T-cell (primary cell): ENCODE results near the gene C15orf39. TPM values are rescaled to one million over a fixed set of nuclear protein-coding genes. Genes with fewer than 3 reads are reported as not detected.
"Not testable (repeated sequence)": the region's sequence is repeated elsewhere in the genome, so short reads cannot be mapped to it uniquely, and the experiment has no call there.

ENCODE experiments used
- ATAC-seq, 4 experiments: fragments of 200-7000 bp in 3 of 4; fragments of 150-1000 bp in 1 of 4; cut with Tn5 transposase; replicated peaks in 1 of 4; 1 replicate in 3 of 4; 2 replicates in 1 of 4; pipeline ENCODE4 v1.10.0; 2021; ENCODE audit warnings: moderate library complexity in 3 of 4, mild to moderate bottlenecking in 2 of 4, moderate number of reproducible peaks in 1 of 4
- CTCF ChIA-PET, 2 donors: fragments of 300-600 bp; sonication (Branson Sonifier 250); formaldehyde crosslinking; loops; one replicate each; lab custom pipeline; 2022; ENCODE audit warnings: antibody characterized with exemption in 2 of 2; lab: Charles Lee
- POLR2A ChIA-PET, 2 donors: fragments of 300-600 bp; sonication (Branson Sonifier 250); formaldehyde crosslinking; loops; one replicate each; lab custom pipeline; 2022; ENCODE audit warnings: antibody characterized with exemption in 2 of 2; lab: Charles Lee
- DNase-seq, 35 experiments: peaks; one replicate each; pipeline versions ENCODE4 v3.0.0 to v3.0.0-alpha.2; 2013 to 2023
- H3K27ac ChIP-seq: one replicate; pipeline ENCODE4 v1.5.1; 2013; ENCODE audit warnings: low read length
- H3K27me3 ChIP-seq, 2 experiments: replicated peaks in 1 of 2; 1 replicate in 1 of 2; 2 replicates in 1 of 2; pipeline versions ENCODE4 v1.6.1 to v1.7.0; 2013; ENCODE audit warnings: low read length in 1 of 2, mixed read lengths in 1 of 2; ENCODE audit not compliant: control insufficient read depth in 2 of 2, insufficient read depth in 2 of 2; ENCODE audit errors: extremely low read depth in 1 of 2
- H3K36me3 ChIP-seq, 2 donors: 1 replicate in 1 of 2; 2 replicates in 1 of 2; pipeline versions ENCODE4 v1.6.1 to v1.7.0; 2013; ENCODE audit warnings: low read length in 1 of 2; ENCODE audit not compliant: control insufficient read depth in 2 of 2, insufficient read depth in 1 of 2; ENCODE audit errors: extremely low read depth in 1 of 2
- H3K4me1 ChIP-seq, 2 experiments: 1 replicate in 1 of 2; 2 replicates in 1 of 2; pipeline versions ENCODE4 v1.6.1 to v1.7.0; 2013; ENCODE audit warnings: low read length in 2 of 2, mixed read lengths in 1 of 2; ENCODE audit not compliant: insufficient read depth in 2 of 2, control insufficient read depth in 1 of 2; ENCODE audit errors: extremely low read depth in 1 of 2
- H3K4me3 ChIP-seq, 2 donors: 1 replicate in 1 of 2; 2 replicates in 1 of 2; pipeline versions ENCODE4 v1.5.1 to v1.7.0; 2013; ENCODE audit warnings: mild to moderate bottlenecking in 2 of 2, low read length in 1 of 2, moderate library complexity in 1 of 2; ENCODE audit not compliant: control insufficient read depth in 1 of 2; ENCODE audit errors: extremely low read depth in 1 of 2
- H3K9me3 ChIP-seq: 2 replicates; pipeline ENCODE4 v1.7.0; 2013
- H3K27ac Mint-ChIP-seq, 2 donors: one replicate each; pipeline ENCODE4 v1.8.0; 2020 to 2021; ENCODE audit warnings: mild to moderate bottlenecking in 2 of 2, mixed read lengths in 2 of 2
- H3K27me3 Mint-ChIP-seq, 2 donors: one replicate each; pipeline ENCODE4 v1.8.0; 2021 to 2022; ENCODE audit warnings: mixed read lengths in 2 of 2
- H3K36me3 Mint-ChIP-seq: one replicate; pipeline ENCODE4 v1.8.0; 2021; ENCODE audit warnings: mixed read lengths
- H3K4me1 Mint-ChIP-seq, 3 donors: one replicate each; pipeline ENCODE4 v1.8.0; 2020 to 2022; ENCODE audit warnings: mixed read lengths in 3 of 3, mild to moderate bottlenecking in 1 of 3
- H3K4me3 Mint-ChIP-seq, 3 donors: one replicate each; pipeline ENCODE4 v1.8.0; 2020 to 2022; ENCODE audit warnings: mild to moderate bottlenecking in 3 of 3, mixed read lengths in 3 of 3, moderate library complexity in 3 of 3
- H3K9me3 Mint-ChIP-seq, 3 donors: one replicate each; pipeline ENCODE4 v1.8.0; 2020 to 2022; ENCODE audit warnings: mixed read lengths in 3 of 3
- WGBS: methylation state at CpG from one replicate; pipeline ENCODE4 v1.1.5; 2013; ENCODE audit warnings: missing lambda C conversion rate; ENCODE audit not compliant: insufficient coverage; 5-methylcytosine and 5-hydroxymethylcytosine counted together
- total RNA-seq, 35 experiments: library from RNA in 6 of 35; stranded (reverse) in 6 of 35; fragments of 120-200 nt in 1 of 35; gene quantifications; one replicate each; pipeline versions ENCODE4 v1.2.1 to v1.2.4 and lab custom pipeline; 2013 to 2026

C15orf39 gene
- total RNA-seq, 5 donors from 2014 or later (not counting 1 experiment from before 2014, with no cell fraction given): 25.2 to 40.3 (median 37.8) TPM

DNA sequence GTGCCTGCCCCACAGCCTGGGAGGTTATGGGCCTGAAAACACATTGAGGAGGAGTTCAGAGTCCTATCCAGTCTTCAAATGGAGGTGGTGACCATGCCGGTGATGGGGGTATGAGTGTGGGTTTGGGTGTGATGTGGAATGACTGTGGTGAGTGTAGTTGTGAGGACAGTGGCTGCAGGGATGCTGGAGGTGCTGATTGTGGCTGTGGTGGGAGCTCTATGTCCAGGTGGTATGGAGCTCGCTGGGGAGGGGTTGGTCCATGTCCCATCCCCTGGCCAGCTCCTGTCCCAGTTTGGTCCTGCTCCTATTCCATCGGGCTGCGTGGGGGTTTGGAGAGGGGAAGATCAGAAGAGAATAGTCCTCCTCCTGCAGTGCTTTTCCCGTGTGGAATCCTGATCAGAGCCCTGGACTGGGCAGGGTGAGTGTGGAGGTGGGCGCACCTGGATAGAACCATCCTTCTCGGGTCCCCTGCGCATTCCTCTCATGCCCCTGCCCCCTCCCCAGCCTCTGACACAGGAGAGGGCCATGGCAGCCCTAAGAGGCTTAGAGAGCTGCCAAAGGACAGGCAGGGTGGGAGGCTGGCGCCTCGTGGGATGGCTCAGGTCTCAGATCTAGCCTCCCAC lies 33.5 kb downstream of the C15orf39 start:
- H3K4me1 ChIP-seq: no peaks in the 10 kb centered on the region
- H3K27ac ChIP-seq: no peak overlapping the region
- DNase-seq (no peak), ATAC-seq (no peak)
- CTCF ChIA-PET: interaction anchor here in 1 of 2 donors (0.6 kb wide), 1 partner anchor 231 kb away, joined by 3 read pairs; no protein-coding TSS in a partner anchor
- WGBS: 78% methylated on average over 2 of the region's 10 CpGs
- Mint-ChIP-seq H3K4me1 (no peaks in the 10 kb centered on the region), H3K36me3 (no peaks in the 10 kb centered on the region), H3K27ac (no peak overlapping the region), H3K9me3 (no peaks in the 10 kb centered on the region), H3K27me3 (peaks cover 21 to 34% of the 10 kb centered on the region in 2 donors), H3K4me3 (no peak overlapping the region)
- peaks cover 0 to 70% of the 10 kb centered on the region in 2 experiments for H3K27me3 ChIP-seq
- H3K4me3 ChIP-seq: no peak overlapping the region
- no peaks in the 10 kb centered on the region for H3K36me3 ChIP-seq
- no peaks in the 10 kb centered on the region for H3K9me3 ChIP-seq
- POLR2A ChIA-PET: no interaction called here

DNA sequence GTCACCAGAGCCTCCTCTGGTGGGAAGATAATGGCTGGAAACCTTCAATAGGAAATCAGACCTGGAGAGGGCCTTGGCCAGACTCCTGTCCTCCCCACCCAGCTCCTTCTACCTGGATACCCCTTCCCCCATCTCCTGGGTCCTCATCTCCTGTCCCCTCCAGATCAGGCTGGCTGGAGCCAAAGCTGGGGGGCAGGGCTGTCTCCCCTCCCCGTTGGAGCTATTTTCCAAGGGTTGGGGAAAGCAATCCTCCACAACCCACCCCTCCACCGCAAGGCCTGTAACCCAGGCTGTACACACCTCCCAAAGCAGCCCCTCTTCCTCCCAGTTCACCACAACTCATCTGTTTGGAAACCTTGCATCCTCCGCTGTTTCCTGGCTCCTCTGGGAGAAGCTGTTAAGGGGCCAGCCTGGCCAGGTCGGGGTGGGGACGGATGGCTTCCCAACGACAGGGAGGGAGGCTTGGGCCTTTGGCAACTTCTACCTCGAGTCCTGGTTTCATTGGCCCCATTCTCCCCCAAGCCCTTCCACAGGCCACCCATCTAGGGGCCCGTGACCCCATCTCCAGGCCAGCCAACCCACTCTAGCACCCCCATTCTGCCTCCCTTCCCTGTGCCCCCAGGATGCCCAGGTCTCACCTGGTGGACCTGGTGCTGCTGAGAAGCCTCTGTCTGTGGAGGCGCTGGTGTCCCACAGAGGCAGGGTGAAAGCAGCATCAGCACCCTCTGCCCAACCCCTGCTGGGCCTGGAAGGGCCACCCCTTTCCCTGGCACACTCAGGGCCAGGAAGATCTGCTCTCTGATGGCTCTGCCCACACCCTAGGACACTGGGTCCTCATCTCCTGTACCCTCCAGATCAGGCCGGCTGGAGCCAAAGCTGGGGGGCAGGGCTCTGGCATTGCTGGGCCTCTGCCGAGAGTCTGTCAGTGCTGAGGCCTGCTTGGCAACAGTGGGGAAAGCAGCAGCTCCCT lies 34.4 kb downstream of the C15orf39 start:
- Mint-ChIP-seq H3K4me3 (no peak overlapping the region), H3K9me3 (no peaks in the 10 kb centered on the region), H3K36me3 (no peaks in the 10 kb centered on the region), H3K27ac (no peak overlapping the region), H3K4me1 (no peaks in the 10 kb centered on the region), H3K27me3 (peaks cover 21 to 39% of the 10 kb centered on the region in 2 donors)
- no peak overlapping the region for H3K4me3 ChIP-seq
- H3K27me3 ChIP-seq: peaks cover 0 to 69% of the 10 kb centered on the region in 2 experiments
- ATAC-seq (no peak), DNase-seq (peak in 1 of 35 experiments; percentile 19)
- ChIA-PET CTCF (interaction anchor here (0.5 to 0.6 kb wide), 2 partner anchors 232 to 492 kb away, joined by 3 read pairs; no protein-coding TSS in a partner anchor), POLR2A (no interaction called here)
- H3K9me3 ChIP-seq: no peaks in the 10 kb centered on the region
- no peaks in the 10 kb centered on the region for H3K36me3 ChIP-seq
- H3K4me1 ChIP-seq: no peaks in the 10 kb centered on the region
- H3K27ac ChIP-seq: no peak overlapping the region
- WGBS: 75% methylated on average over 9 of the region's 11 CpGs

DNA sequence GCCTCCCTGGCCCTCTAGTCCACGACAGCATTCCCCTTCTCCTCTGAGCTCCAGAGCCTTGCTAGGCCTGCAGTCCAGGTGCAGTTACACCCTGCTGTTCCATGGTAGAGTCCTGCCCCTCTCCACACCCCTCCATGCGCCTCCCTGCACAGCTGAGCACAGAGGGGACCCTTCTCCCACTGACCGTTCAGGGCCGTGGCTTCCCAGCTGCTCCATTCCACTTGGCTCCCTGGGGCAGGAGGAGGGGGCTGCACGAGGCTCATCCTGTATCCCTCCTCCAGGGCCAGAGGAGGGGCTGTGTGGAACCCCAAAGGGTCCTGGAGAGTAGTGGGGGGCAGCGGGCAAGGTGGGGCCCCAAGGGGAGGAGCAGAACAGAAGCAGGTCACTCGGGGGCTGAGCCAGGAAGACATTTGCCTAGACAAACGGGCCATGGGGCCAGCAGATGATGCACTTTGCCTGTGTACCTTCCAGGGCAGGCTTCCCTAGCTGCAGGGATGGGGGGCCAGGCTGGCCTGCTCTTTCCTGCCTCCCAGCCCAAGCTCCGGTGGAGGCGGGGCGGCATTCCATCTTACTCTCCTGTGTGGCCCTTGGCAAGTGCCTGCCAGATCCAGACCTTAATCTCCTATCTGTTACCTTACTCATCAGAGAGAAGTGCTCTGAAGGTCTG lies 35.8 kb downstream of the C15orf39 start:
- Histone ChIP-seq H3K36me3 (no peaks in the 10 kb centered on the region), H3K27me3 (peaks cover 0 to 57% of the 10 kb centered on the region in 2 experiments), H3K9me3 (no peaks in the 10 kb centered on the region), H3K4me1 (no peaks in the 10 kb centered on the region), H3K27ac (no peak overlapping the region), H3K4me3 (no peak overlapping the region)
- ChIA-PET CTCF (no interaction called here), POLR2A (no interaction called here)
- no peaks in the 10 kb centered on the region for H3K36me3 Mint-ChIP-seq
- ATAC-seq: no peak
- H3K4me1 Mint-ChIP-seq: no peaks in the 10 kb centered on the region
- H3K27ac Mint-ChIP-seq: no peak overlapping the region
- H3K4me3 Mint-ChIP-seq: no peak overlapping the region
- peaks cover 11 to 29% of the 10 kb centered on the region in 2 donors for H3K27me3 Mint-ChIP-seq
- H3K9me3 Mint-ChIP-seq: no peaks in the 10 kb centered on the region
- 77% methylated on average over 8 of the region's 11 CpGs for WGBS
- peak in 1 of 35 experiments; percentile 21 for DNase-seq

DNA sequence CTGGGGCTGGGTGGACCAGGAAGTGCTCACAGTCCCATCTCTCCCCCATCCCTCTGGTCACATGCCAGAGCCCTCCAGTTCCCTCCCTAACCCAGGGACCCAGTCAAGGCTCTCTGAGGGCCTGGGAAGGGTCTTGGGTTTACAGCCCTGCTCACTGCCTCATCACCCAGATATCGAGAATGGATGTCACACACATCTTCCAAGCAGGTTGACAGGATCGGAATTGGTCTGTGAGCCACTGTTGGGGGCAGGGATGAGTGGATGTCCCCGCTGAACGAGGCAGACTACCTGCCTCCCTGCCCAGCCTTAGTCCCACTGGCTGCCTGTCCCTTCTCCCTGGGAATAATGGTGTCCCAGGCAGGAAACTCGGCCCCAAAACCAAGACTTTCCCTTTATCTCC lies 36.5 kb downstream of the C15orf39 start:
- peaks cover 0 to 50% of the 10 kb centered on the region in 2 experiments for H3K27me3 ChIP-seq
- ATAC-seq: no peak
- no peaks in the 10 kb centered on the region for H3K36me3 Mint-ChIP-seq

DNA sequence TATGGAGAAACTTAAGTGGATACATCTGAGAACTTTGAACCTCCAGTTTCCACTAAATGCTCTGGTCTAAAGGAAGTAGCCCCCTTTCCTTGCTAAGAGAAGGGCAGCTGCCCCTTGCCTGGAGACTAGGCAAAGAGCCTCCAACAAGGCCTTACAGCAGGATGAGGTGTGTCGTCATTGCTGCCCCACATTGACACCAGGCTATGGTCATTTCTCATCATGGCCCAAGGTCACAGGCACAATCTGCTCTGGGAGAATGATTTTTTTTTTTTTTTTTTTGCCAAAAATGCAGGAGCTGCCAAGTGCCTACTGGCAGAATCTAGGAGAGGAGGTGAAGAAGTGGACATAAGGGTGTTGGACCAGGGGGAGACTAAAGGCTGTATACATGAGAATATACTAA lies 44.1 kb downstream of the C15orf39 start:
- DNase-seq, H3K36me3 ChIP-seq, H3K4me1 Mint-ChIP-seq, H3K27ac Mint-ChIP-seq, H3K27ac ChIP-seq, POLR2A ChIA-PET, H3K4me3 Mint-ChIP-seq, H3K9me3 ChIP-seq, CTCF ChIA-PET, H3K4me3 ChIP-seq, H3K36me3 Mint-ChIP-seq, ATAC-seq, H3K4me1 ChIP-seq, H3K27me3 ChIP-seq, H3K9me3 Mint-ChIP-seq: not testable (repeated sequence)
- WGBS: 60% methylated on average over 1 of the region's 1 CpG
- peaks cover 9 to 13% of the 10 kb centered on the region in 2 donors for H3K27me3 Mint-ChIP-seq

More for the DNA sequence above, 36.5 kb downstream of the C15orf39 start:
- DNase-seq: peak in 1 of 35 experiments; percentile 22
- no peaks in the 10 kb centered on the region for H3K4me1 ChIP-seq
- H3K9me3 ChIP-seq: no peaks in the 10 kb centered on the region
- Mint-ChIP-seq H3K4me3 (no peak overlapping the region), H3K9me3 (no peaks in the 10 kb centered on the region), H3K27me3 (peaks cover 5 to 23% of the 10 kb centered on the region in 2 donors), H3K4me1 (no peaks in the 10 kb centered on the region), H3K27ac (no peak overlapping the region)
- no peak overlapping the region for H3K27ac ChIP-seq
- no peak overlapping the region for H3K4me3 ChIP-seq
- CTCF ChIA-PET: no interaction called here
- POLR2A ChIA-PET: no interaction called here
- H3K36me3 ChIP-seq: no peaks in the 10 kb centered on the region
- no CpG with 5 or more reads among the region's 5 CpGs for WGBS

DNA sequence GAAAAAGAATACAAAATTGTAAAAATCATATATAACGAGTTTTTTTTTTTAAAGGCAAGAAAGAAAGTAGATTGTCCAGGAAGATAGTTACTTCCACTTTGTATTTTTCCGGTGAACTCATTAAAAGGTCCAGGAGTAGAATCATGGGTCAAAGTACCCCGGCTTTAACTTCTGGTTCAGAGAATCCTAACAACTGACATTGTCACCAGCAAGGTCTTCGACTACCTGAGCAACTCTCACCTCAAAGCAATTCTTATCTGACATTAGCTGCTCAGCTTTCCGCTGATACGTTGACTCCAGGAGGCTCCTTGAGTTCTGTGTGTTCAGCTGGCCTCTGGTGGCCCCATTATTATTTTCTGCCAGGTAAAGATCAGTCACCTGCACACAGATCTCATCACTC lies 47.3 kb downstream of the C15orf39 start:
- H3K4me3 ChIP-seq, H3K36me3 Mint-ChIP-seq, H3K27ac ChIP-seq, H3K9me3 Mint-ChIP-seq, ATAC-seq, H3K4me1 ChIP-seq, H3K9me3 ChIP-seq, H3K4me1 Mint-ChIP-seq, H3K4me3 Mint-ChIP-seq, POLR2A ChIA-PET, CTCF ChIA-PET, DNase-seq, H3K36me3 ChIP-seq, H3K27ac Mint-ChIP-seq: not testable (repeated sequence)
- H3K27me3 ChIP-seq: peaks cover 0 to 12% of the 10 kb centered on the region in 2 experiments
- WGBS: 81% methylated on average over 4 of the region's 6 CpGs
- peaks cover 13 to 18% of the 10 kb centered on the region in 2 donors for H3K27me3 Mint-ChIP-seq
